ENCODE measurements around the gene PPP2R5D.
"Not testable (repeated sequence)": the region's sequence is repeated elsewhere in the genome, so short reads cannot be mapped to it uniquely, and the experiment has no call there.

The PPP2R5D gene

DNA sequence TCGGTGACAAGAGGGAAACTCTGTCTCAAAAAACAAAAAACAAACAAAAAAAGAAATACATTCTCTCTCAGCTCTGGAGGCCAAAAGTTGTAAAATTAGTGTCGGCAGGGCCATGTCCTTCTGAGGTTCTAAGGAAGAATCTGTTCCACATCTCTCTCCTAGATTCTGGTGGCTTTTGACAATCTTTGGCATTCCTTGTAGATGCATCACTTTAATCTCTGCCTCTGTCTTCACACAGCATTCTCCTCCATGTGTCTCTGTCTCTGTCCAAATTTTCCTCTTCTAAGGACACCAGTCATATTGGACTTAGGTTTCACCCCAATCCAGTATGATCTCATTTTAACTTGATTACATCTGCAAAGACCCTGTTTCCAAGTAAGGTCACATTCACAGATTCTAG, 9.1 kb downstream of the PPP2R5D start:
- no peak for DNase-seq (ENCODE audit: low read depth in 2 of 2)

DNA sequence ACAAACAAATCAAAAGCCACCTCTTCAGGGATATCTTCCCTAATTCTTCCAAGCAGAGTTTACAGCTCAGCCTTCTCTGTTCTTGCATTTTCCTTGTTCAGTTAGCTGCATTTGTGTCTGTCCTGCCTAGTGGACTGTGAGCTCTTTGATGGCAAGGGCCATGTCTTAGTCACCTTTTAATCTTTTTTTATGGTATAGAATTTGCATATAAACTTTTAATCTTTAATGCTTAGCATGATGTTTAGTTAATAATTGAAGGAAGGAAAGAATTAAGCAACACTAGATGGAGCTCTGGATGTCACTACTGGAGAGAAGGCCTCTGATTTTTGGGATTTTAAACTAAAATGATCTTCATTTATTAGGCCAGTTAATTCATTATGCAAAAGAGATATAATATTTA, 12.1 kb downstream of the PPP2R5D start:
- no peak for DNase-seq (ENCODE audit: low read depth in 2 of 2)

DNA sequence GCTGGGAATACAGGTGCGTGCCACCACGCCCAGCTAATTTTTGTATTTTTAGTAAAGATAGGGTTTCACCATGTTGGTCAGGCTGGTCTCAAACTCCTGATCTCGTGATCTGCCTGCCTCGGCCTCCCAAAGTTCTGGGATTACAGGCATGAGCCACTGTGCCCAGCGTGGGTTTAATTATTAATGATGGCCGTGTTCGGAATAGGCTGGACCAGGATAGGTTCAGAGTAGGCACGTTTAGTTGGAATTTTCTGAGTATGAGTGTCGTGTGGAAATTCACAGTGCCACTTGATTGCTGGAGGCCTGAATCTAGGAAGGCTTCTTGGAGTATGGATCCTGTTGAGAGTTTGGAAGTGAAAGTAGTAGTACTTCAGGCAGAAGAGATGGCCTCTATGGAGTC, 13.8 kb downstream of the PPP2R5D start:
- DNase-seq (ENCODE audit: low read depth in 2 of 2): not testable (repeated sequence)

DNA sequence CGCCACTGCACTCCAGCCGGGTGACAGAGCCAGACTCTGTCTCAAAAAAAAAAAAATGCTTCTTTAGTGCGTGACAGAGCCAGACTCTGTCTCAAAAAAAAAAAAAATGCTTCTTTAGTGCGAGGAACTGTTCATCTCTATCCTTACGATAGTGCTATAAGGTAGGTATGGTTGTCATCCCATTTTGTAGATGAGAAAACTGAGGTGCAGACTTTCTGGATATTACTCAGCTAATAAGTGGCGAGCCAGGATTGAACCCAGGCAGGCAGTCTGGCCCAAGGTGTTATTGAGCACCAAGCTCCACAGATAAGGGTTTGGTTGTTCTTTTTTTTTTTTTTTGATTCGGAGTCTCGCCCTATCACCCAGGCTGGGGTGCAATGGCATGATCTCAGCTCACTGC, 17.5 kb downstream of the PPP2R5D start:
- no peak for DNase-seq (ENCODE audit: low read depth in 2 of 2)

DNA sequence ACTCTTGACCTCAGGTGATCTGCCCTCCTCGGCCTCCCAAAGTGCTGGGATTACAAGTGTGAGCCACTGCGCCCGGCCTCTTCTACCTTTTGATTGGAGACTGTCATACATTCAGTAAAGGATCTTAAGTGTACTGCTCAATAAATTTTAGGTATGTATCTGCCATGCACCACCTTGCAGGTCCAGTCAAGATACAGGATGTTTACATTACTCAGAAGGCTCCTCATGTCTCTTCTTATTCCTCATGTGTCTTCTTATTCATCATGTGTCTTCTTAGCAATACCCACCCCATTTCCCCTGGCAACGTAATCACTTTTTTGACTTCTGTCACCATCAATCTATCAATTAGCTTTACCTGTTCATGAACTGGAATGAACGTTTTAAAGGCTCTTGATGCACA, 21.5 kb downstream of the PPP2R5D start:
- DNase-seq (ENCODE audit: low read depth in 2 of 2): no peak

DNA sequence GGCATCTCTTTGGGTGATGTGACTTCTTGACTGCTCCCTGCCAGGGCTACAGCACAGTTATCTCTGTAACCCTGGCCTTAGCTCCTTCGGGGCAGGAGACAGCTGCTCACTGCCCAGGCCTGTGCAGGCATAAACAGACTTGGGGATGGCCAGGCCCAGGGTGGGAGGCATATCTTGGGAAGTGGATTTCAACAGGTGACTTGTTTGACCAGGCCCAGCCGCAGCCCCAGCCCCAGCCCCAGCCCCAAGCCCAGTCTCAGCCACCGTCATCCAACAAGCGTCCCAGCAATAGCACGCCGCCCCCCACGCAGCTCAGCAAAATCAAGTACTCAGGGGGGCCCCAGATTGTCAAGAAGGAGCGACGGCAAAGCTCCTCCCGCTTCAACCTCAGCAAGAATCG, 21.9 kb downstream of the PPP2R5D start:
- DNase-seq (ENCODE audit: low read depth in 2 of 2): no peak

DNA sequence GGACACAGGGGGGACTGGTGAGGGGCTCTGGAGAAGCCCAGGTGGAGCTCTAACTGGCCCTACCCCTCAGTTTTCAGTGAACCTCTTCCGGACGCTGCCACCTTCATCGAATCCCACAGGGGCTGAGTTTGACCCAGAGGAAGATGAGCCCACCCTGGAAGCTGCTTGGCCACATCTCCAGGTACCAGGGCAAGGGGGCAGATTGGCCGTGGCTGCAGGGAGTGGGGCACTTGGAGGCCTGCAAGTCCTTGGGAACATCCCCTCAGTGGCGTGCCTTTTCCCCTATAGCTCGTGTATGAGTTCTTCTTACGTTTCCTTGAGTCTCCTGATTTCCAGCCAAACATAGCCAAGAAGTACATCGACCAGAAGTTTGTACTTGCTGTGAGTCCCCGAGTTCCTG, 22.8 kb downstream of the PPP2R5D start:
- DNase-seq (ENCODE audit: low read depth in 2 of 2): no peak

DNA sequence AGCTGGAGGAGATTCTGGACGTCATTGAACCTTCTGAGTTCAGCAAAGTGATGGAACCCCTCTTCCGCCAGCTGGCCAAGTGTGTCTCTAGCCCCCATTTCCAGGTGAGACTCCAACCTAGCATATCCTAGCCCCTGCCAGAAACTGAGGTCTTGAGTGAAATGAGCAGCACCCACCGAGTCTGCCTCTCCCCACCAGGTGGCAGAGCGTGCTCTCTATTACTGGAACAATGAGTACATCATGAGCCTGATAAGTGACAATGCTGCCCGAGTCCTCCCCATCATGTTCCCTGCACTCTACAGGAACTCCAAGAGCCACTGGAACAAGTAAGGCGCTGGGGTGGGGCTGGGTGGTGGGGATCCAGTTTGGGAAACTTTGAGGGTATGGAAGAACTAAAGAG, 24.8 kb downstream of the PPP2R5D start:
- DNase-seq (ENCODE audit: low read depth in 2 of 2): no peak

DNA sequence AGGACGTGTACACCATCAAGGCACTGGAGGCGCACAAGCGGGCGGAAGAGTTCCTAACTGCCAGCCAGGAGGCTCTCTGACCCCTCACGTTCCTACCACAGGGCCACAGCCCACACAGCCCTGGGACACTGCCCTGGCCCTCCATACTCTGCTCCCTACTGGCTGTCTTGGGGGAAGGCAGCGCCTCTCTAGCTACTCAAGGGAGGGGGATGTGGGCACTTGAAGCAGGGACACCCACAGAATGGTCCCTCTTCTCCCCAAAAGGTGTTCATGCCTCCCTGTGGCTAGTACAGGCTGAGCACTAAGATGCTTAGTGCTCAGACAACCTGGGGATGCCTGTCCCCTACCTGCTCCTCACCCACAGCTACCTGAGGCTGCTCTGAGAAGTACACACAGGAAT, 26.8 kb downstream of the PPP2R5D start:
- DNase-seq (ENCODE audit: low read depth in 2 of 2): no peak

DNA sequence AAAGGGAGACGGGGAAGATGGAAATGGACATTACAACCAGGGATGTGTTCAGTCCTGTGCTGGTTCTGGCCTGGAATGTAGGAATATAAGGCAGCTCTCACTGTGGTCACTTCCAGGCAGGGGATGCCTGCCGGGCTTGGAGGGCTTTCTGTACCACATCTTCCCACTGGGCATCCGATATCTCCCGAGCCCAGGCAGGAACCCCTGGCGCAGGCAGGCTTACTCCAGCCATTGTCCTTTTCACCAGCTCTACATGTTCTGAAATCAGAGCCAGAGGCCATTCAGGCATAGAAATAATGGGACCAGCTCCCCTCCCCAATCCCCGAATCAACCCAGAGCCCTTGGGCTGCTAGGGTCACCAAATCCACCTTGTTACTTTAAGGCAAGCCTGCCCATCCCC, 28.0 kb downstream of the PPP2R5D start:
- no peak for DNase-seq (ENCODE audit: low read depth in 2 of 2)

DNA sequence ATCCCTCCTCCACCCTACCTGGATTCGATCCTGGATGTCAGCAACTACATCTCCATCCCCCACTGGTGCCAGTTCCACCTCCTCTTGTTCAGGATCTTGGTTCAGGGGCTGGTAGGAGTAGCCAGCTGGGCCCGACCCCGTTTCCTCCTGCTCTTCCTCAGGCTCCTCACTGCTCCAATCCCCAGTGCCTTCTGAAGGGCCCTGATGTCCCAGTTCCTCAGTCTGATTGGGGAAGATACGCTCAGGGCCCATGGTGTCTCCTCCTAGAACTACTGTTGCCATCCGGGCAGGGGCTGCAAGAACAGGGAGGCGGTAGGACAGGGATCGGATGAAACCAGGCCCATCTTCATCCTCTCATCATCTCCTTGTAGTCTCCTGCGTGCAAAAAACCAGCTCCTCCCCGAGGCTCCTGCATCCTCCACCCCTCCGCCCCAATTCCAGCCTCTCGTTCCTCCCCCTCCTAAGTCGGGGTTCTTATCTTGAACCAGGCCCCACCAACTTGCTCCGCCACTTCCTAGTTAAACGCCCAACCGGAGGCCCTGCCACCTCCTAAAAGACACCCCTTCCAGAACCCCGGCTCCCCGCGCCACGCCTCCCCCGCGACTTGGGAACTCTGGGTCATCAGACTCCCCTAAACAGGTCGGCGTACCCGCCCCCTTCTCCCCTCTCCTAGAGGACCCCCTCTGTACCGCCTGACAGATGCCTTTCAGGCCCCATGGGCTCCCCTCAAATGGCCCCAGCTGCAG, 28.9 kb downstream of the PPP2R5D start:
- no peak for DNase-seq (ENCODE audit: low read depth in 2 of 2)

DNA sequence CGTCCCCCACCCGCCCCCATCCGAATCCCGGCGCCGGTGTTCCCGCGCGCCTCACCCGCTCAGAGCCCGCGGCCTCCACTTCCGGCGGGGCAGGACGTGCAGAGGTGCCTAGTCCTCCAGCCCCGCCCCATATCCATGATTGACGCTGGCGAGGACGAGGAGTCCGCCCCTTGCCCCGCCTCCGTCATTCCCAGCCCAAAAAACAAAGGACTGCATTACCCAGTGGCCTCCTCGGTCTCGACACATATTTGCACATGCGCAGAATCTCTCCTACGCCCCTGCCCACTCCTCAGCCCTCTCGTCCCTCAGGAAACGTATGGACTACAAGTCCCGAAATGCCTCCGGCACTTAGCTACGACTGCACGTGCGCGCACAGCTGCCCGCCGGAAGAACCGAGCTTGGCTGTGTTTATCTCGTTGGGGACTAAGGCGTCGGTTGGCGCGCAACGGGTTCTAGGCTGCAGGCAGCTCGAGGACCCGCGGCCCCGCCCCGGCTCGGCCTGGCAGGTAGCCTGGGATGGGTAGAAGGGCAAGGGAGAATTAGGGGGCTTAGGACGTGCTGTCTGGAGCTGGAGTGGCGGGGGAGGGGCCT, 29.6 kb downstream of the PPP2R5D start, which contains the start of the genes KLHDC3 and MEA1:
TSS of gene KLHDC3 (plus strand) at position 407 of the 591 bp plus-strand sequence. CDS start 2,944 bp downstream, outside the sequence.
TSS of gene MEA1 (minus strand) at position 104 of the 591 bp plus-strand sequence. CDS start 133 bp downstream, outside the sequence.
- peak; percentile 96 to 98 for DNase-seq (ENCODE audit: low read depth in 2 of 2)

DNA sequence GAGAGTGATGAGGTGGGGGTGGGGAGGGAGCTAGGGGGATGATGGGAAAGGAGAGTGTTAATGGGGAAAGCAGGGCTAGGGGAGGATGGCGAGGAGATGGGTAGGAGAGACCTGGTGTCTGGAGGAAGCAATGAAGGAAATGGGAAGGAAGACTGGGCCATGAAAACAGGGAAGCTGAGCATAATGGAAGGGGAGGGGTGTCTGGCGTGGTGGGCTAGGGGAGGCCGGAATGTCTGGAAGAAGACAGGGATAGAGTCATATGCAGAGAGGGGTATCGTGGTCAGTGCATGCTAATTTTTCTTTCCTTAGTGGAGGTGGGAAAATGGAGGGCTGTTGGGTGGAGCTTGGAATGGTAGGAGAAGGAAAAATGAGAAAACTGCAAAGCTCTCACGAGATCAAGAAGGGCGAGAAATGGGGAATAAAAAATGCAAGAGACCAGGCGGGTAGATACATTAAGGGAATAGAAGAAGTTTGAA, 30.1 kb downstream of the PPP2R5D start:
- DNase-seq (ENCODE audit: low read depth in 2 of 2): no peak

DNA sequence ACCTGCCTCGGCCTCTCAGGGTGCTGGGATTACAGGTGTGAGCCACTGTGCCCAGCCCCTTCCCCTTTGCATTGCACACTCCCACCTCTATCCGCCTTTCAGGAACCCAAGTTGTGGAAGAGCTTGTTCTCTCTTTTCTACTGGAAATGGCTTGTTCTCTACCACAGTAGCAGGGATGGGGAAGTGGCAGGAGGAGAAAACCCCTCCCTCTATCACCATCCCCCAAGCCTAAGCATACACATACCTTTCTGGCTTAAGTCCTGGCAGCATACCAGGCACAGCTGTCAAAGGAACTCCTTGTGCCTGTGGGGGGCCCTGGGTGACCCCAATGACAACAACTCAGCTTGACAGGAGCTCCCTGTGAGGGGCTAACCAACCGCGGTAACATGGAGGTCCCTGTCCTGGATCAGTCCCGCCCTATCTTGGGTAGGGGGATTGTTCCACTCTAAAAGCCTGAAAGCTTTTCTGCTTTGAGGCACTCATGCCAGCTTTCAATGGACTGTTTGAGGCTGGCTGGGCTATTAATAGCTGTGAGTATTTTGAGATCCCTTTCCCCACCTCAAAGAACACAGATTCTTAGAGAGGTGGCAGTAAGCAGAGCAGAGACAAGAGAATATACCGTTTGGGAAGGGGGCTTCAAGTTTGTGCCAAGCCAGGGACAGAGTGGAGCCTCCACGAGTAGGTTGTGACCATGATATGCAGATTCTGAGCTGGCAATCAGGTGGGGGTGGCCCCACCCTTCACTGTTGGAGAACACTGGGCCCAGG, 32.0 kb downstream of the PPP2R5D start:
- DNase-seq (ENCODE audit: low read depth in 2 of 2): no peak

DNA sequence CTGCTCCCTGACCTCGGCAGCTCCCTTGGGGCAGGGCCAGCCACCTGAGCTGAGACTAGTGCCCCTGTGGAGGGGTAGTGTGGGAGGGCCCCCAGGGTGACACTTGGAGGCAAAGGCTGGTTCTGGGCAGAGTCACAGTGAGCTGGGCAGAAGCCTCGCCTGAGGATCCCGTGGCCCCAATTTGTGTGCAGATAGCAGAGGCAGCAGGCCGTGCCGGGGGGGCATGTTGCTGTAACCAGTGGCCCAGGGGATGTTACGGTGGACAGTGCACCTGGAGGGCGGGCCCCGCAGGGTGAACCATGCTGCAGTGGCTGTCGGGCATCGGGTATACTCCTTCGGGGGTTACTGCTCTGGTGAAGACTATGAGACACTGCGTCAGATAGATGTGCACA, 32.6 kb downstream of the PPP2R5D start:
- no peak for DNase-seq (ENCODE audit: low read depth in 2 of 2)

DNA sequence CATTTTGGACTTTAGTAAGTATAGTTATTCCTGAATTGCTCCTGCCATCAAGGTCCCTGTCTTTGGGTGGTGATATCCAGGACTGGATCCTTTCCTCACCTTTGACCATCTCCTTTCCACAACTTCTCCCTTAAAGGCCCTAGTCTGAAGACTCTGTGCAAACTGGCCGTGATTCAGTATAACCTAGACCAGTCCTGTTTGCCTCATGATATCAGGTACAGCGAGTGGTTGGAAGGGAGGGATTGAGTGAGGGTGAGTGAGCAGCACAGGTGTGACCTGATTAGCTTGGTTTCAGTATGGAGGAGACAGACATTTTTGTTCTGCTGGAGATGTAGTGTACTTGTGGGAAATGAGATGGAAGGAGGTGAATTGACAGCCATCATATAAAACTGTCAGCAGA, 34.8 kb downstream of the PPP2R5D start:
- DNase-seq (ENCODE audit: low read depth in 2 of 2): no peak

DNA sequence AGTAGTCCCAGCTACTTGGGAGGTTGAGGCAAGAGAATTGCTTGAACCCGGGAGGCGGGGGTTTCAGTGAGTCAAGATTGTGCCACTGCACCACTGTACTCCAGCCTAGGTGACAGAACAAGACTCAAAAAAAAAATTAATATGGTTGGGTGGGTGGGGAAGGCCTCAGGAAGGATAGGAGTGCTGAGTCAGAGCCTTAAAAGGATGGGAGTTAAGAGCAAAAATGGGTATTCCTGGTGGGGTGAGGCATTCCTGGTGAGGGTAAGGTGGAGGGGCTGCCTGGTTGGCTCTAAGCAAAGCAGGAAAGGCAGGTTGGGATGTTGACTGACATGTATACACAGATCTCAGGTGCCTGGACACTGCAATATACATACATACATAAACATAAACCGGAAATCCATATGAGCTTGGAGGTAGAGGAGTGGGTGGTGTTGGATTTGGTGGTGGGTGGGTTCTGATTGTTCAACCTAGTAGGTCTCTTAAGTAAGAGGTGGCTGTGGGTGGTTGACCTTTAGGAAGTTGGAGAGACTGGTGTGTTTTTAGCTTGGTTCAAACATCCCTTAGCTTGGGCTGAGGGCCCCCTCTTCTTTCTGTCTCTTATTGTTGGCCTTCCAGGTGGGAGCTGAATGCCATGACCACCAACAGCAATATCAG, 35.8 kb downstream of the PPP2R5D start:
- no peak for DNase-seq (ENCODE audit: low read depth in 2 of 2)

DNA sequence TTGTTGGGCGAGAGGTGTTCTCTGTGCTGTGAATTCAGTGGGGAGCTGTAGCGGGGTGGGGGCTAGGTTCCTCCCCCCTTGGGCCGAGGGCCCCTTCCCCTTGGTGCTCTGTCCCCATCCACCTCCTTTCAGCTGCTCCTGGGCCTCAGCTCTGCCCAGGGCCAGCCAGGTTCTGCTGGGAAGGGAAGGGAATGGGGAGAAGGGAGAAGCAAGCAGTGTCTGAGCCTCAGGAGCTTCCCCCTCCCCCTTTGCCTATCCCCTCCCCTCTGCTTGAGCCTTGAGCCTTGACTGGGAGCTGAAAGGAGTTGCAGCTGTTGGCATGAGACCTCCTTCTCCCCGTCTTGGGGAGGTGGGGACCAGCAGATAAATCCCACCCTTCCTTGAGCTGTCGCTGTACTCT, 36.5 kb downstream of the PPP2R5D start:
- DNase-seq (ENCODE audit: low read depth in 2 of 2): no peak

DNA sequence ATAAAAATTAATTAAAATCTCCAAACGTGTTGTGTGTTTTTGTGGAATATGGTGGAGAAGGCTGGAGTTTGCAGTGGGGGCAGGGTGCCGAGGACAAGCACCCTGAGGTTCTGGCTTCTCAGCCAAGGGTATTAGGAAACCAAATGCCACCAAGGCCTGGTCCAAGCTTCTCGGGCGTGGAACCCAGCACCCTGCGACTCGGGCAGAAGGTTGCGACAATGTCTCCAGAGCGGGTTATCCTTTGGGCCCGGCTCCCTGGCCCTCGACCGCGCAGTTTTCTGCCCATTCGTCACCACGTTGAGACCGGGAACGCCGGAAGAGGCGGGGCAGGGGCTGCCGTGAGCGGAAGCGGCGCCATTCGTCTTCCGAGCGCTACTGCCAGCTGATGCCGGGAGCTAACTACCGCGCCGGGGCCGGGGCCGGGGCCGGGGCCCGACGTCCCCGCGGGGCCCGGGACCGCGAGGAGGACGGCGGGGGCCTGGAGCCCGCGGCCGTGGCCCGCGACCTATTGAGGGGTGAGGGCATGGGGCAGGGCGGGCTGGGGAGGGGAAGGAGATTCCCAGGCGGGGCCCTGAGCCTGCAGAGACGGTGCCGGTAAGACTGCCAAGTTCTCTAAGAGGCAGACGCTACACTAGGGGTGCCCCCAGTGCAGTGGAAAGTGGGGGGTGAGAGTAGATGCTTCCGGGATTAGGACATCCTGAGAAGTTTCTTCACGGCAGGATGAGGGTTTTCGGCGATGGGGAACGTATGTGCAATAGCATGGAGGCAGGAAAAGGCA, 37.1 kb downstream of the PPP2R5D start, which contains the start of gene RRP36:
TSS of gene RRP36 (plus strand) at position 354 of the 778 bp plus-strand sequence. CDS start at position 386, 32 bp downstream.
- peak; percentile 29 to 54 for DNase-seq (ENCODE audit: low read depth in 2 of 2)

DNA sequence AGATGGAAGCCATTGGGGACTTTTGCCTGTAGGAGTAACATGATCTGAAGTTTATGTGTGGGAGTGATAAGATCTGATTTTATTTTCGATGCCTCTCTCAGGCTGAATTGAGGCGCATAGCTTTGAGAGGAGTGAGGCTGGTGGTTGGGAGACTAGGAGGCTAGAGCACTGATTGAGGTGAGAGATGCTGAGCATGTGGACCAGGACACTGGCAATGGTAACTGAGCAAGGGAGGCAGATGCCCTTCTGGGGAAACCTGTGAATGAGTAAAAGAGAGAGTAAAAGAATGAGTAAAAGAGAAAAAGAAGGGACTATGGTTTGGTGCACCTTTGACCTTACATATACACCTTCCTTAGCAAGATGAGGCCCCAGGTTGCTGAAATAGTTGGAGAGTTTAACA, 40.1 kb downstream of the PPP2R5D start:
- DNase-seq (ENCODE audit: low read depth in 2 of 2): no peak

DNA sequence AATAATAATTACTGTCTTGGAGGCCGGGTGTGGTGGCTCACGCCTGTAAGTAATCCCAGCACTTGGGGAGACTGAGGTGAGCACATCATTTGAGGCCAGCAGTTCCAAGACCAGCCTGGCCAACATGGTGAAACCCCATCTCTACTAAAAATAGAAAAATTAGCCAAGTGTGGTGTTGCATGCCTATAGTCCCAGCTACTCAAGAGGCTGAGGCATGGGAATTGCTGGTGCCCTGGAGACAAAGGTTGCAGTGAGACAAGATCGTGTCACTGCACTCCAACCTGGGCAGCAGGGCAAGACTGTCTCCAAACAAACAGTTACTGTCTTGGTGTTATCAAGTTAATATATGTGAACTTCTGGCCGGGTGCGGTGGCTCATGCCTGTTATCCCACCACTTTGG, 42.0 kb downstream of the PPP2R5D start:
- no peak for DNase-seq (ENCODE audit: low read depth in 2 of 2)

Measured in stimulated activated CD4-positive, alpha-beta T cell treated with anti-CD3 and anti-CD28 coated beads, Interleukin-1b, Interleukin-23, amount 100 ng/mL, for 1 hour (primary cell).